ENCODE results near the gene COL16A1. TPM values are rescaled to one million over a fixed set of nuclear protein-coding genes. Genes with fewer than 3 reads are reported as not detected.

Gene COL16A1
- total RNA-seq, 2 donors from 2014 or later = 0.49 to 0.82 TPM

- Mint-ChIP-seq H3K4me1 (ENCODE audit: low read depth) (no peaks in the 10 kb centered on the region), H3K4me3 (no peak overlapping the region), H3K27ac (no peak overlapping the region), H3K27me3 (ENCODE audit: low read depth) (peaks cover 6% of the 10 kb centered on the region), H3K9me3 (no peaks in the 10 kb centered on the region), H3K36me3 (ENCODE audit: insufficient read depth in 2 of 2) (no peaks in the 10 kb centered on the region)
- DNase-seq (no peak), ATAC-seq (replicated peaks in 1 of 2) (no peak)
These were observed 45.1 kb downstream of the COL16A1 start for GRCh38 chr1:31658721-31659120.

- H3K36me3 Mint-ChIP-seq (ENCODE audit: insufficient read depth in 2 of 2) = no peaks in the 10 kb centered on the region
- H3K27ac Mint-ChIP-seq = no peak overlapping the region
- ATAC-seq (replicated peaks in 1 of 2) = no peak
- H3K4me3 Mint-ChIP-seq = no peak overlapping the region
- H3K4me1 Mint-ChIP-seq (ENCODE audit: low read depth) = no peaks in the 10 kb centered on the region
- H3K9me3 Mint-ChIP-seq = no peaks in the 10 kb centered on the region
- DNase-seq = no peak
- peaks cover 2% of the 10 kb centered on the region for H3K27me3 Mint-ChIP-seq (ENCODE audit: low read depth)
These were observed 45.8 kb downstream of the COL16A1 start for GRCh38 chr1:31657972-31658510.

- Mint-ChIP-seq H3K9me3 (no peaks in the 10 kb centered on the region), H3K36me3 (ENCODE audit: insufficient read depth in 2 of 2) (no peaks in the 10 kb centered on the region), H3K27ac (no peak overlapping the region), H3K4me1 (ENCODE audit: low read depth) (no peaks in the 10 kb centered on the region), H3K27me3 (ENCODE audit: low read depth) (no peaks in the 10 kb centered on the region), H3K4me3 (no peak overlapping the region)
- ATAC-seq (replicated peaks in 1 of 2) (no peak), DNase-seq (no peak)
These were observed 46.6 kb downstream of the COL16A1 start for GRCh38 chr1:31657020-31657804.

- ATAC-seq (replicated peaks in 1 of 2) (no peak), DNase-seq (no peak)
- H3K4me3 Mint-ChIP-seq = no peak overlapping the region
- H3K9me3 Mint-ChIP-seq = no peaks in the 10 kb centered on the region
- H3K36me3 Mint-ChIP-seq (ENCODE audit: insufficient read depth in 2 of 2) = no peaks in the 10 kb centered on the region
- no peaks in the 10 kb centered on the region for H3K4me1 Mint-ChIP-seq (ENCODE audit: low read depth)
- H3K27ac Mint-ChIP-seq = no peak overlapping the region
- no peaks in the 10 kb centered on the region for H3K27me3 Mint-ChIP-seq (ENCODE audit: low read depth)
These were observed 48.1 kb downstream of the COL16A1 start for GRCh38 chr1:31655756-31656155.

- Mint-ChIP-seq H3K27ac (no peak overlapping the region), H3K9me3 (no peaks in the 10 kb centered on the region), H3K4me3 (no peak overlapping the region), H3K36me3 (ENCODE audit: insufficient read depth in 2 of 2) (no peaks in the 10 kb centered on the region), H3K4me1 (ENCODE audit: low read depth) (no peaks in the 10 kb centered on the region), H3K27me3 (ENCODE audit: low read depth) (no peaks in the 10 kb centered on the region)
- ATAC-seq (replicated peaks in 1 of 2) (no peak), DNase-seq (no peak)
These were observed 48.7 kb downstream of the COL16A1 start for GRCh38 chr1:31655104-31655503.

- Mint-ChIP-seq H3K36me3 (ENCODE audit: insufficient read depth in 2 of 2) (no peaks in the 10 kb centered on the region), H3K27ac (no peak overlapping the region), H3K27me3 (ENCODE audit: low read depth) (no peaks in the 10 kb centered on the region), H3K9me3 (no peaks in the 10 kb centered on the region), H3K4me1 (ENCODE audit: low read depth) (no peaks in the 10 kb centered on the region), H3K4me3 (no peak overlapping the region)
- ATAC-seq (replicated peaks in 1 of 2) (no peak), DNase-seq (no peak)
These were observed 49.4 kb downstream of the COL16A1 start for GRCh38 chr1:31654474-31654776.

- H3K4me3 Mint-ChIP-seq = no peak overlapping the region
- DNase-seq = no peak
- H3K4me1 Mint-ChIP-seq (ENCODE audit: low read depth) = no peaks in the 10 kb centered on the region
- H3K36me3 Mint-ChIP-seq (ENCODE audit: insufficient read depth in 2 of 2) = no peaks in the 10 kb centered on the region
- no peaks in the 10 kb centered on the region for H3K9me3 Mint-ChIP-seq
- H3K27ac Mint-ChIP-seq = no peak overlapping the region
- no peak for ATAC-seq (replicated peaks in 1 of 2)
- H3K27me3 Mint-ChIP-seq (ENCODE audit: low read depth) = no peaks in the 10 kb centered on the region
These were observed 49.9 kb downstream of the COL16A1 start for GRCh38 chr1:31653717-31654473.

GRCh38 chr1:31652891-31653499, 50.8 kb downstream of the COL16A1 start:
- DNase-seq = no peak
- H3K9me3 Mint-ChIP-seq = no peaks in the 10 kb centered on the region
- H3K4me3 Mint-ChIP-seq = no peak overlapping the region
- H3K27ac Mint-ChIP-seq = no peak overlapping the region
- H3K4me1 Mint-ChIP-seq (ENCODE audit: low read depth) = no peaks in the 10 kb centered on the region
- ATAC-seq (replicated peaks in 1 of 2) = no peak
- H3K36me3 Mint-ChIP-seq (ENCODE audit: insufficient read depth in 2 of 2) = no peaks in the 10 kb centered on the region
- no peaks in the 10 kb centered on the region for H3K27me3 Mint-ChIP-seq (ENCODE audit: low read depth)

GRCh38 chr1:31651766-31652165, 52.1 kb downstream of the COL16A1 start:
- Mint-ChIP-seq H3K9me3 (no peaks in the 10 kb centered on the region), H3K4me1 (ENCODE audit: low read depth) (peaks cover 4% of the 10 kb centered on the region), H3K27ac (no peak overlapping the region), H3K36me3 (ENCODE audit: insufficient read depth in 2 of 2) (no peaks in the 10 kb centered on the region), H3K27me3 (ENCODE audit: low read depth) (no peaks in the 10 kb centered on the region), H3K4me3 (no peak overlapping the region)
- no peak for DNase-seq
- ATAC-seq (replicated peaks in 1 of 2) = no peak

- no peak overlapping the region for H3K27ac Mint-ChIP-seq
- H3K9me3 Mint-ChIP-seq = no peaks in the 10 kb centered on the region
- H3K27me3 Mint-ChIP-seq (ENCODE audit: low read depth) = no peaks in the 10 kb centered on the region
- DNase-seq = no peak
- ATAC-seq (replicated peaks in 1 of 2) = no peak
- no peaks in the 10 kb centered on the region for H3K36me3 Mint-ChIP-seq (ENCODE audit: insufficient read depth in 2 of 2)
- peaks cover 11% of the 10 kb centered on the region for H3K4me1 Mint-ChIP-seq (ENCODE audit: low read depth)
- H3K4me3 Mint-ChIP-seq = no peak overlapping the region
These were observed 52.8 kb downstream of the COL16A1 start for GRCh38 chr1:31651089-31651420.

GRCh38 chr1:31650161-31651088, 53.4 kb downstream of the COL16A1 start:
- H3K27ac Mint-ChIP-seq = no peak overlapping the region
- no peak overlapping the region for H3K4me3 Mint-ChIP-seq
- H3K4me1 Mint-ChIP-seq (ENCODE audit: low read depth) = peaks cover 17% of the 10 kb centered on the region
- H3K36me3 Mint-ChIP-seq (ENCODE audit: insufficient read depth in 2 of 2) = no peaks in the 10 kb centered on the region
- DNase-seq = no peak
- no peak for ATAC-seq (replicated peaks in 1 of 2)
- no peaks in the 10 kb centered on the region for H3K27me3 Mint-ChIP-seq (ENCODE audit: low read depth)
- H3K9me3 Mint-ChIP-seq = no peaks in the 10 kb centered on the region

- no peaks in the 10 kb centered on the region for H3K27me3 Mint-ChIP-seq (ENCODE audit: low read depth)
- no peak overlapping the region for H3K4me3 Mint-ChIP-seq
- H3K9me3 Mint-ChIP-seq = no peaks in the 10 kb centered on the region
- DNase-seq (no peak), ATAC-seq (replicated peaks in 1 of 2) (no peak)
- peaks cover 22% of the 10 kb centered on the region for H3K4me1 Mint-ChIP-seq (ENCODE audit: low read depth)
- peaks cover 0 to 3% of the 10 kb centered on the region in 2 donors for H3K36me3 Mint-ChIP-seq (ENCODE audit: insufficient read depth in 2 of 2)
- no peak overlapping the region for H3K27ac Mint-ChIP-seq
These were observed 55.0 kb downstream of the COL16A1 start for GRCh38 chr1:31648641-31649357.

All from activated T-cell treated with anti-CD3 and anti-CD28 coated beads, Interleukin-2, amount 50 U/mL, for 72 hours (primary cell).